Mesodermal cell (in vitro differentiated cells): ENCODE data around the gene CDHR2.
"Not testable (repeated sequence)": the region's sequence is repeated elsewhere in the genome, so short reads cannot be mapped to it uniquely, and the experiment has no call there.

ENCODE experiments used
- H3K27ac ChIP-seq: 2 replicates; pipeline ENCODE4 v1.7.0; 2013; ENCODE audit warnings: mild to moderate bottlenecking, low read depth, low read length, moderate library complexity; ENCODE audit not compliant: severe bottlenecking
- H3K36me3 ChIP-seq: 2 replicates; pipeline ENCODE4 v1.7.1; 2013; ENCODE audit warnings: mild to moderate bottlenecking, low read length, moderate library complexity; ENCODE audit not compliant: control insufficient read depth, insufficient read depth
- H3K4me1 ChIP-seq: one replicate; pipeline ENCODE4 v1.7.1; 2013; ENCODE audit warnings: mild to moderate bottlenecking, low read length; ENCODE audit not compliant: insufficient read depth, control insufficient read depth, poor library complexity, severe bottlenecking
- H3K4me3 ChIP-seq: 2 replicates; pipeline ENCODE4 v1.7.0; 2013; ENCODE audit warnings: low read length, control low read depth, mild to moderate bottlenecking; ENCODE audit not compliant: insufficient read depth, poor library complexity, severe bottlenecking; ENCODE audit errors: extremely low read depth
- H3K9me3 ChIP-seq: 2 replicates; pipeline ENCODE4 v1.7.1; 2013; ENCODE audit warnings: mild to moderate bottlenecking, low read length, moderate library complexity; ENCODE audit not compliant: control insufficient read depth
- WGBS, 2 experiments: methylation state at CpG; one replicate each; pipeline ENCODE4 v1.1.5; 2013; ENCODE audit warnings: missing lambda C conversion rate in 2 of 2; ENCODE audit not compliant: insufficient coverage in 2 of 2; 5-methylcytosine and 5-hydroxymethylcytosine counted together

CDHR2 gene

DNA sequence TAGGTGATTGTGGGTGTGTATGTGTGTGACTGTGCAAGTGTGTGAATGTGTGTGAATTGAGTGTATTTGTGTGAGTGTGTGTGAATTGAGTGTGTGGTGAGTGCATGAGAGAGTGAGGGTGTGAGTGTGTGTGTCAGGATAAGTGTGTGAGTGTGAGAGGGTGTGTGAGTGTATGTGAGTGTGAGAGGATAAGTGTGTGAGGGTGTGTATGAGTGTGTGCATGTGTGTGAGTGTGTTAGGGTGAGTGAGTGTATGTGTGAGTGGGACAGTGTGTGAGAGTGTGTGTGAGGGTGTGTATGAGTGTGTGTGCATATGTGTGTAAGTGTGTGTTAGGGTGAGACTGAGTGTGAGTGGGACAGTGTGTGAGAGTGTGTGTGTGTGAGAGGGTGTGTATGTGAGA, 39.2 kb downstream of the CDHR2 start:
- H3K4me3 ChIP-seq, result no peak overlapping the region
- H3K9me3 ChIP-seq, result peaks cover 11% of the 10 kb centered on the region
- H3K27ac ChIP-seq, result no peak overlapping the region
- no peaks in the 10 kb centered on the region for H3K4me1 ChIP-seq
- H3K36me3 ChIP-seq, result no peaks in the 10 kb centered on the region

DNA sequence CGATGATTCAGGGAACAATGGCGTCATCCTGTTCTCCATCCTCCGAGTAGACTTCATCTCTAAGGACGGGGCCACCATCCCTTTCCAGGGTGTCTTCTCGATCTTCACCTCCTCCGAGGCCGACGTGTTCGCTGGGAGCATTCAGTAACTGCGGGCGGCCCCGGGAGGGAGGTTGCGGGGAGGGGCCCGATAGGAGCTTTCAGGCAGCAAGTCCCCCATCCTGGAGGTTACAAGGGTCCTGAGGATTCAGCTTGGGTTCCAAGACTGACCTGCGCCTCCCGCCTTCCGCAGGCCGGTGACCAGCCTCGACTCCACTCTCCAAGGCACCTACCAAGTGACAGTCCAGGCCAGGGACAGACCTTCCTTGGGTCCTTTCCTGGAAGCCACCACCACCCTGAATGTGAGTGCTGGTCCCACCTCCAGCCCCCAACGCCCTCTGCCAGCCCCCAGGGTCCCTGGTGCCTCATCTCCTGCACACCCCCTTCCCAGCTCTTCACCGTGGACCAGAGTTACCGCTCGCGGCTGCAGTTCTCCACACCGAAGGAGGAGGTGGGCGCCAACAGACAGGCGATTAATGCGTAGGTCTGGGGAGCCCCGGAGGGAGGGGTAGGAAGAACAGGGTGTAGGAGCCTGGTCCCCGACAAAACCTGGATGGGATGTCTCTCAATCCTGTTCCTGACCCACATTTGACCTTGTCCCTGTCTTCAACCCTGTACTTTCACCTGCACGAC, 40.1 kb downstream of the CDHR2 start:
- Histone ChIP-seq H3K9me3 (peaks cover 11% of the 10 kb centered on the region), H3K36me3 (no peaks in the 10 kb centered on the region), H3K4me3 (no peak overlapping the region), H3K4me1 (no peaks in the 10 kb centered on the region), H3K27ac (no peak overlapping the region)
- WGBS, 2 experiments, result 90 to 91% methylated on average over 23 to 31 of the region's 31 CpGs

DNA sequence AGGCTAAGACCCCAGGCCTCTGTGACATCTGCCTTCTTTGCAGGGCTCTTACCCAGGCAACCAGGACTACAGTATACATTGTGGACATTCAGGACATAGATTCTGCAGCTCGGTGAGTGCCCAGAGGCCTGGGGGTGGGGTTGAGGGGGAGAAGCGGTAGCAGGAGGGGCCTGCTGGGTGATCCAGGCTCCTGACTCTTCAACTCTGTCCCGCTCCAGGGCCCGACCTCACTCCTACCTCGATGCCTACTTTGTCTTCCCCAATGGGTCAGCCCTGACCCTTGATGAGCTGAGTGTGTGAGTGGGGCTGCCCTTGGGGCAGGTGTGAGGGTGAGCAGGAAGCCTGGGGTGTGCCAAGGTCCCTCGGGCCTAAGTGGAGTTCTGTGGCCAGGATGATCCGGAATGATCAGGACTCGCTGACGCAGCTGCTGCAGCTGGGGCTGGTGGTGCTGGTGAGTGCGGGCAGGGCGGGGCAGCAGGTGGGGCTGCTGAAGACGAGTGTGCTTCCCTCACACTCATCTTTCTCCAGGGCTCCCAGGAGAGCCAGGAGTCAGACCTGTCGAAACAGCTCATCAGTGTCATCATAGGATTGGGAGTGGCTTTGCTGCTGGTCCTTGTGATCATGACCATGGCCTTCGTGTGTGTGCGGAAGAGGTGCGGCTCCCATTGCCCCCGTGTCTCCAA, 41.0 kb downstream of the CDHR2 start:
- no peak overlapping the region for H3K27ac ChIP-seq
- H3K4me1 ChIP-seq, result no peaks in the 10 kb centered on the region
- no peak overlapping the region for H3K4me3 ChIP-seq
- H3K36me3 ChIP-seq, result no peaks in the 10 kb centered on the region
- WGBS, 2 experiments, result 75 to 90% methylated on average over 5 to 11 of the region's 17 CpGs
- H3K9me3 ChIP-seq, result peaks cover 4% of the 10 kb centered on the region

DNA sequence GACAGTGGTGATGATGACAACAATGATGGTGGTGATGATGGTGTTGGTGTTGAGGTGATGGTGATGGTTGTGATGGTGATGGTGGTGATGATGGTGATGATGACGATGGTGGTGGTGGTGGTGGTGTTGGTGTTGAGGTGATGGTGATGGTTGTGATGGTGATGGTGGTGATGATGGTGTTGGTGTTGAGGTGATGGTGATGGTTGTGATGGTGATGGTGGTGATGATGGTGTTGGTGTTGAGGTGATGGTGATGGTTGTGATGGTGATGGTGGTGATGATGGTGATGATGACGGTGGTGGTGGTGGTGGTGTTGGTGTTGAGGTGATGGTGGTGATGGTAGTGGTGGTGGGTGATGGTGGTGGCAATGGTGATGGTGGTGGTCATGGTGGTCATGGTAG, 42.5 kb downstream of the CDHR2 start:
- not testable (repeated sequence) for H3K9me3 ChIP-seq, H3K4me3 ChIP-seq, H3K36me3 ChIP-seq, H3K27ac ChIP-seq, H3K4me1 ChIP-seq
- WGBS, 2 experiments, result 100% methylated on average over 1 of the region's 2 CpGs; no CpG with 5 or more reads in 1 of the 2 experiments

DNA sequence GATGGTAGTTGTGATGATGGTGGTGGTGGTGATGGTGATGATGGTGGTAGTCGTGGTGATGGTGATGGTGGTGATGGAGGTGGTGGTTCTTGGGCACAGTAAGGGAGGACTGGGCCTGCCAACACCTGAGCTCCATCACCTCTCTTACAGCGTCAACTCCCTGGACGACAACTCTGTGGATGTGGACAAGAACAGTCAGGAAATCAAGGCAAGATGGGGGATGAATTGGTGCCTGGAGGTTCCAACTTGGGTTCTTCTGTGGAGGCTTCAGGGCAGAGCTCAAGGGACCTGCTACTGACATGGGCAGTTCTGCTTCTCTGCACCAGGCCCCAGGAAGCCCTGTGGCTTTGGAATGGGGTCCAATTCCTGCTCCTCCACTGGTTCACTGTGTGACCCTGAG, 43.4 kb downstream of the CDHR2 start:
- WGBS, 2 experiments, result 80% methylated on average over 1 of the region's 3 CpGs; no CpG with 5 or more reads in 1 of the 2 experiments
- Histone ChIP-seq H3K27ac (no peak overlapping the region), H3K4me1 (no peaks in the 10 kb centered on the region), H3K4me3 (no peak overlapping the region), H3K36me3 (no peaks in the 10 kb centered on the region), H3K9me3 (no peaks in the 10 kb centered on the region)

DNA sequence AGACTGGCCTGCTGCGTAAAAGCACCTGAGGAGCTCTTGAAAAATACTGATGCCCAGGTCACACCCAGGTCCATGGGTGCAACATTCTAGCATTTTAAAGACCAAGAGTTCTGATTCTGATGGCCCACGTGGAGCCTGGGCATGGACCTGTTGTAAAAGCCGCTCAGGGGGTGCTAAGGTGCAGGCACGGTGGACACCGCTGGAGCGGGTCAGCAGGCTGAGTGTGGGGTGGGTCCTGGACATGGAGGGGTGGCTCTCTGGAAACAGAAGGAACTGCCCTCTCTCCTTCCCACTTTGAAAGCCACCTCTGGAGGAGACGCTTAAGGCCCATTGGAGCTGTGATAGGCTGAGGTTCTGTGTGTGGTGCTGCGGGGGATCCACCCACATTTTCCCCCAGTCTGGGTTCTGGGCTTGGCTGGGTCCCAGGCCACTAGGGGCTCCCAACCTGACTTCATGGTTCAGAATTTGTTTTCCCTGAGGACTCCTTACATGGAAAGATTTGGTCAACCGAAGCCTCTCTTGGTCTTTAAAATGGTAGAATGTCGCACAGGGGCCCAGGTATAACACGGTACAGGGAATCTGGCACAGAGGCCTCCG, 44.2 kb downstream of the CDHR2 start:
- peaks cover 3% of the 10 kb centered on the region for H3K36me3 ChIP-seq
- no peak overlapping the region for H3K4me3 ChIP-seq
- no peaks in the 10 kb centered on the region for H3K4me1 ChIP-seq
- H3K27ac ChIP-seq, result no peak overlapping the region
- H3K9me3 ChIP-seq, result no peaks in the 10 kb centered on the region
- WGBS, 2 experiments, result 87 to 93% methylated on average over 7 to 8 of the region's 12 CpGs

DNA sequence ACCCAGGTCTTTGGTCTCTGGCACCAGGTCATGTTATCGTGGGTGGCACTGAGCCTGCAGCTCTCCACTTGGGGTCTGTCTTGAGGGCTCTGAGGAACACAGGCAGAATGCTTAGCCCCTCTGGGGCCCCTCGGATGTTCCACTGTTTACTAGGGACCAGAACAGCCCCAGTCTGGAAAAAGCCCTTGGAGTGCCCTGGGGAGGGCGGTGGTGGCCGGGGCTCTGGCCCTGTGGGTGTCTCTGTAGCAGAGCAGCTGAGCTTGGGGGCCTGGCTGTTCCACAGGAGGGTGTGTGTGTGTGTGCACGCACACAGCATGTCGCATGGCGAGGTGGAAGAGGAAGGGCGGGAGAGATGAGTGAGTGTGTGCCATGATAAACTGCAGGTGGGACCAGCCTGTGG, 45.4 kb downstream of the CDHR2 start:
- Histone ChIP-seq H3K4me1 (peaks cover 4% of the 10 kb centered on the region), H3K27ac (no peak overlapping the region), H3K9me3 (no peaks in the 10 kb centered on the region), H3K4me3 (no peak overlapping the region), H3K36me3 (peaks cover 3% of the 10 kb centered on the region)
- 91 to 98% methylated on average over 5 to 8 of the region's 8 CpGs for WGBS, 2 experiments

DNA sequence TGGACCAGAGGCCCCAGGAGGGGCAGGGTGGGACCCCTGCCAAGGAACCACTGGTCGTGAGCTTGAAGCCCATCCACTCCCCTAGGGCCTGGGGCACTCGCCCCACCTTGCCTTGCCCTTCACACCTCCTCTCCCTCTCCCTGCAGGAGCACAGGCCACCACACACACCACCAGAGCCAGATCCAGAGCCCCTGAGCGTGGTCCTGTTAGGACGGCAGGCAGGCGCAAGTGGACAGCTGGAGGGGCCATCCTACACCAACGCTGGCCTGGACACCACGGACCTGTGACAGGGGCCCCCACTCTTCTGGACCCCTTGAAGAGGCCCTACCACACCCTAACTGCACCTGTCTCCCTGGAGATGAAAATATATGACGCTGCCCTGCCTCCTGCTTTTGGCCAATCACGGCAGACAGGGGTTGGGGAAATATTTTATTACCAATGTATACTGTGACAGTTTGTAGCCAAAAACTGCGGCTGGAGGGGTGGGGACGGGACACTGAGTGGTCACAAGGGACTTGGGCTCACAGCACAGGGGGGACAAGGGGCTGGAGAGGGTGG, 46.3 kb downstream of the CDHR2 start:
- peaks cover 3% of the 10 kb centered on the region for H3K36me3 ChIP-seq
- no peaks in the 10 kb centered on the region for H3K9me3 ChIP-seq
- WGBS, 2 experiments, result 90 to 92% methylated on average over 7 of the region's 11 CpGs
- H3K27ac ChIP-seq, result no peak overlapping the region
- no peak overlapping the region for H3K4me3 ChIP-seq
- peaks cover 6% of the 10 kb centered on the region for H3K4me1 ChIP-seq

DNA sequence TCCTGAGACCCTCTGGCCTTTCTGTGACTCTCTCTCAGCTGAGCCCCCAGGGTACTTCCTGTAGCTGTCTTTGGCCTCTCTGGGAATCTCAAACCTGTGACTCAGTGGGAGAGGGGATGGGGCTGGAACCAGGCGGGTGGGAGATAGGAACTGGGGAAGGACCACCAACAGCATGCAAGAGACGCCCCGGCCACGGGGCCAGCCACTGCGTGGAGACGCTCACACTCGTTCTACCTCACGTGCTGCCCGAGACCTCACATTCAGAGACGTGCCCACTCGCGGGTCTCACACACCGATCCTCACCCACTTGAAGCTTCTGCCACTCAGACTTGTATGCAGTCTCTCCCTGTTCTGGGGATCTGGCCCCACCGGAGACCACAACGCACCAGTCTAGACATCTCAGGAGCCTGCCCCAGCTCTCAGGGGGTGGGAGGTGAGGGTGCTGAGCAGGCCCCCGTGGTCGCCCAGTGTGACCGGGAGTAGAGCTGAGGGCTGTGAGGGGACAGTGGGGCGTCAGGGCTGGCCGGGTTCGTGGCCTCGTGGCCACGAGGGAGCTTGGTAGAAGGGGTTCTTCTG, 47.0 kb downstream of the CDHR2 start:
- peaks cover 6% of the 10 kb centered on the region for H3K4me1 ChIP-seq
- 92 to 98% methylated on average over 13 to 20 of the region's 23 CpGs for WGBS, 2 experiments
- peaks cover 3% of the 10 kb centered on the region for H3K36me3 ChIP-seq
- H3K9me3 ChIP-seq, result no peaks in the 10 kb centered on the region
- H3K27ac ChIP-seq, result no peak overlapping the region
- no peak overlapping the region for H3K4me3 ChIP-seq

DNA sequence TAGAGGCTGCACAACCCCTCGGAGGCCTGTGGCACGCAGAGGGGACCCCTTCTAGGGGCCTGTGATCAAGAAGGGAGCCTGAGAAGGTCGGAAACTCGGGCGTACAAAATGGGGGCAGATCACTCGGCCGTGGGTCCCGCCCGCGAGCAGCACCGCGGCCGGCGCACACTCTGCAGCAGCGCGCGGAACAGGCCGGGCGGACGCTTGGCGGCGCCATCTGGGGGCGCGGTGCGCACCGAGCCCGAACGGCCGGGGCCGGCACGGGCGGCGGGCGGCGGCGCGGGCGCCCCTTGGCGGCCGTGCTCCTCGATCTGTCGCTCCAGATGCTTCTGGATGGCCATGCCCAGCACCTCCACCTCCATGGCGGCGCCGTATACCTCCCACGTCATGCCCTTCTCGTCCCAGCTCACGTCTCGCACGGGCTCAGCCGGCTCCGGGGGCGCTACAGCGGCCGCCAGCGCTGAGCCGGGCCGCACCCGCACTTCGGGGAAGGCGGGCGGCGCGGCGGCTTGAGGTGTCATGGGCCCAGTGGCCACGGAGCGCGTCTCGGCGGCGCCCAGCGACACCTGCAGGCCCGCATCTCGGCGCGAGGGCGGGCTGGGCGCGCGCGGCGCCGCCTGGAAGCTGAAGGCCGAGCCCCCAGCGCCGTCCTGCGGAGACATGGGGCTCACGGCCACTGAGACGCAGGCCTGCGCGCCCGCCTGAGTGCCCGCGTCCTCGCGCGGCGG, 47.7 kb downstream of the CDHR2 start:
- Histone ChIP-seq H3K4me1 (peaks cover 6% of the 10 kb centered on the region), H3K36me3 (peaks cover 3% of the 10 kb centered on the region), H3K4me3 (no peak overlapping the region), H3K27ac (no peak overlapping the region), H3K9me3 (no peaks in the 10 kb centered on the region)
- WGBS, 2 experiments, result 73 to 76% methylated on average over 71 to 98 of the region's 98 CpGs
